Suprapubic skin (tissue), 4 donors: ENCODE data around the gene INPP5A.

Experiments used
- EP300 ChIP-seq: sonication (generic); formaldehyde crosslinking; IDR thresholded peaks from one replicate; pipeline ENCODE4 v1.6.1; 2017; ENCODE audit warnings: antibody characterized with exemption
- POLR2A ChIP-seq, 2 donors: fragments of 450-650 bp; IDR thresholded peaks; one replicate each; pipeline ENCODE4 v1.6.1; 2017; ENCODE audit warnings: antibody characterized with exemption in 2 of 2, mild to moderate bottlenecking in 2 of 2, moderate library complexity in 2 of 2
- POLR2AphosphoS5 ChIP-seq, 3 donors: sonication (generic); formaldehyde crosslinking; IDR thresholded peaks; one replicate each; pipeline ENCODE4 v1.6.1; 2017; ENCODE audit warnings: antibody characterized with exemption in 3 of 3
- TF ChIP-seq, protein P1 (sequence below), 2 donors: fragments of 200-600 bp in 1 of 2; fragments of 450-650 bp in 1 of 2; sonication (generic) in 1 of 2; IDR thresholded peaks; one replicate each; pipeline ENCODE4 v1.5.1; 2016 to 2019; ENCODE audit warnings: antibody characterized with exemption in 2 of 2, mild to moderate bottlenecking in 1 of 2, moderate library complexity in 1 of 2

DNA sequence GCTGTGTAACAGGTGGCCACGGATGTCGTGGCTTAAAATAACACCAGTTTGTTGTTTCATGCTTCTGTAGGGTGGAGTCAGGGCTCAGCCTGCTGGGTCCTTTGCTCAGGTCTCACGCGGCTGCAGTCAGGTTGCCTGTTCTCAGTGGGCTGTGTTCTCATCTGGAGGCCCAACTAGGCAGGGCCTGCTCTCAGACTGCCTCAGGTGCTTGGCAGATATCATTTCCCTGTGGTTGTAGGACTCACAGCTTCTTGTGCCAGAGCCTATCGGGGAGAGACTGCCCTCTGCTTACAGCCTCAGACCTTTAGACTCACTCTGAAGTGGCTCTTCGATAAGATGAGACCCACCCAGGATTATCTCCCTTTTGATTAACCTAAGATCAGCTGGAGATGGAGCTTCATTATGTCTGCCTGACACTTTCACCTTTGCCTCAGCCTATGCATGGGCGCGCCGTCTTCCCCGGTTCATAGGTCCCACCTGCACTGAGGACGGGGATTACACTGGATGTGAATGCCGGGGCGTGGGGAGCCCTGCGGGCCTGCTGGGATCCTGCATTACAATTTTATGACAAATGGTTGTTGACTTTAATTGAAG lies 55.3 kb downstream of the INPP5A start:
- TF ChIP-seq EP300, result no peak
- TF ChIP-seq, protein P1, sequence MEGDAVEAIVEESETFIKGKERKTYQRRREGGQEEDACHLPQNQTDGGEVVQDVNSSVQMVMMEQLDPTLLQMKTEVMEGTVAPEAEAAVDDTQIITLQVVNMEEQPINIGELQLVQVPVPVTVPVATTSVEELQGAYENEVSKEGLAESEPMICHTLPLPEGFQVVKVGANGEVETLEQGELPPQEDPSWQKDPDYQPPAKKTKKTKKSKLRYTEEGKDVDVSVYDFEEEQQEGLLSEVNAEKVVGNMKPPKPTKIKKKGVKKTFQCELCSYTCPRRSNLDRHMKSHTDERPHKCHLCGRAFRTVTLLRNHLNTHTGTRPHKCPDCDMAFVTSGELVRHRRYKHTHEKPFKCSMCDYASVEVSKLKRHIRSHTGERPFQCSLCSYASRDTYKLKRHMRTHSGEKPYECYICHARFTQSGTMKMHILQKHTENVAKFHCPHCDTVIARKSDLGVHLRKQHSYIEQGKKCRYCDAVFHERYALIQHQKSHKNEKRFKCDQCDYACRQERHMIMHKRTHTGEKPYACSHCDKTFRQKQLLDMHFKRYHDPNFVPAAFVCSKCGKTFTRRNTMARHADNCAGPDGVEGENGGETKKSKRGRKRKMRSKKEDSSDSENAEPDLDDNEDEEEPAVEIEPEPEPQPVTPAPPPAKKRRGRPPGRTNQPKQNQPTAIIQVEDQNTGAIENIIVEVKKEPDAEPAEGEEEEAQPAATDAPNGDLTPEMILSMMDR (IDR thresholded peaks at IDR 0.05), result no peak
- no peak for TF ChIP-seq POLR2A (IDR thresholded peaks at IDR 0.05)
- no peak for TF ChIP-seq POLR2AphosphoS5 (IDR thresholded peaks at IDR 0.05)
